Stimulated activated CD4-positive, alpha-beta T cell treated with anti-CD3 and anti-CD28 coated beads, Interleukin-12 subunit alpha, Interleukin-12 subunit beta, amount 100 ng/mL, for 48 hours (primary cell): Measurements from ENCODE around the gene ADGRF3.
"Not testable (repeated sequence)": the region's sequence is repeated elsewhere in the genome, so short reads cannot be mapped to it uniquely, and the experiment has no call there.

ENCODE experiments used
- DNase-seq, 3 donors: peaks; one replicate each; pipeline ENCODE4 v3.0.0-alpha.2; 2020; ENCODE audit warnings: low read depth in 2 of 3, low spot score in 1 of 3

ADGRF3 gene

GRCh38 chr2:26283606-26284005 is 63.0 kb downstream of the ADGRF3 start:
- no peak for DNase-seq

GRCh38 chr2:26281226-26281625 is 65.4 kb downstream of the ADGRF3 start:
- no peak for DNase-seq

DNA sequence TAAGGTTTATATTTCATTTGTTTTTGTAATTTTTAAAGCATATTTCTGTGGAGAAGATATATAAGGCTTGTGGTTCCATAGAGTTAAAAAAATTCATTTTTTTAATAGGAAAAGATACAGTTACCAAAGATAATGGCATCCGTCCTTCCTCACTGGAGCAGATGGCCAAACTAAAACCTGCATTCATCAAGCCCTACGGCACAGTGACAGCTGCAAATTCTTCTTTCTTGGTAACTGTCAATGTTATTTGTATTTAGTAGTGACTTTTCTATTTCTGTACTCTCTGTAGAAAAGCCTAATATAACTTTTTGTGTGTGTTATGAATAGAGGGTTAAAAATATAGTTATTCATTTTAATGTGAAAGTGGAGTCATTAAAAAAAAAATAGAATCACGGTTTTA is 66.7 kb downstream of the ADGRF3 start:
- no peak for DNase-seq

GRCh38 chr2:26276484-26277227 is 69.9 kb downstream of the ADGRF3 start:
- no peak for DNase-seq

- no peak for DNase-seq
These were observed 72.5 kb downstream of the ADGRF3 start for GRCh38 chr2:26274058-26274613.

DNA sequence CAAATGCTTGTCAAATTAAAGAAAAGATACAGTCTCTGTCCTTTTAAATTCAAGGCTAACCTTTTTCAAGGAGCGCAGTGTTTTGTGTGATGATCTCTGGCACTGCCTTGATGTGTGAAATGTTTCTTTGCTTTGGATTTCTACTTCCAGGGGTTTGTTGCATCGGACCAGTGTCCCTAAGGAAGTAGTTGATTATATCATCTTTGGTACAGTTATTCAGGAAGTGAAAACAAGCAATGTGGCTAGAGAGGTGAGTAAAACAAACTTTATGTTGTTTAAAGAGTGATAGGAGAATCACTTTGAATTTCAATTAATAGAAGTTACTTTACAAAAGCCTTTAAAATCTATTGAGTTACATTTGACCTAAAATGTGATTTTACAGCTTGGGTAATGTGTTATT is 73.1 kb downstream of the ADGRF3 start:
- no peak for DNase-seq

DNA sequence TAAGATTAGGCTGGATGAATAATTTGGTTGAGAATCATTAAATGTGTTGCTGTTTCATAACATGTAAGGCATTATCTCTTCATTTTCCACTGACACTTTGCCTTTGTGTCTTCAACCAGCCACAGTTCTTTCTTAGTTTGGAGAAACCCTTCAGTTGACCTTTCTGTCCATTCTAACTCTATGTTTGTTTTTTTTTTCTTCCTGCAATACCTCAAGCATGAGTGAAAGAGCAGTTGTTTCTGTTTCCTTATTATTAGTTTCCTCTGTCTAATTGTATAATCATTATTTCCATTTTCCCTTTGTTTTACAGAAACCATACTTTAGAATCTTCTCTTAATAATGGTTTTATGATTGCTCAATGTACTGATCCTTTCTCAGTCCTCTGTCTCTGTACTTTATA is 76.2 kb downstream of the ADGRF3 start:
- no peak for DNase-seq

- no peak for DNase-seq
These were observed 76.9 kb downstream of the ADGRF3 start for GRCh38 chr2:26269571-26270158.

DNA sequence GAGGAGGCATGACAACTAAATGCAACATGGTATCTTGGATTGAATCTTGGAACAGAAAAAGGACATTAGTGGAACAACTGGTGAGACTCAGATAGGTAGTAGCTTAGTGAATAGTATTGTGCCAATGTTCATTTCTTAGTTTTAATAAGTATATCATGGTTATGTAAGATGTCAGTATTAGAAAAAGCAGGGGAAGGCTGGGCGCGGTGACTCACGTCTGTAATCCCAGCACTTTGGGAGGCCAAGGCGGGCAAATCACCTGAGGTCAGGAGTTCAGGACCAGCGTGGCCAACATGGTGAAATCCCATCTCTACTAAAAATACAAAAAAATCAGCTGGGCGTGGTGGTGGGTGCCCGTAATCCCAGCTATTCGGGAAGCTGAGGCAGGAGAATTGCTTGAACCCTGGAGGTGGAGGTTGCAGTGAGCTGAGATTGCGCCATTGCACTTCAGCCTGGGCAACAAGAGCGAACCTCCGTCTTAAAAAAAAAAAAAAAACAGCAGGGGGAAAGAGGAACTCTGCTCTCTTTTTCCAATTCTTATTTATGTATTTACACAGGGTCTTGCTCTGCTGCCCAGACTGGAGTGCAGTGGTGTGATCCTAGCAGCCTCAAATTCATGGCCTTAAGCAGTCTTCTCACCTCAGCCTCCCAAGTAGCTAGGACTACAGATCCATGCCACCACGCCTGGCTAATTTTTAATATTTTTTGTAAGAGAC is 77.8 kb downstream of the ADGRF3 start:
- not testable (repeated sequence) for DNase-seq

GRCh38 chr2:26268213-26268612 is 78.4 kb downstream of the ADGRF3 start:
- DNase-seq = no peak

- DNase-seq = not testable (repeated sequence)
These were observed 87.8 kb downstream of the ADGRF3 start for GRCh38 chr2:26258836-26259235.
